Esophagus muscularis mucosa (tissue), 4 donors: ENCODE measurements around the gene EIF2A. TPM values are rescaled to one million over a fixed set of nuclear protein-coding genes. Genes with fewer than 3 reads are reported as not detected.
"Not testable (repeated sequence)": the region's sequence is repeated elsewhere in the genome, so short reads cannot be mapped to it uniquely, and the experiment has no call there.

Experiments
- DNase-seq: peaks from one replicate; pipeline ENCODE4 v3.0.0-alpha.2; 2017; ENCODE audit errors: extremely low spot score
- H3K27ac ChIP-seq, 4 donors: fragments of 200-600 bp; sonication (generic); replicated peaks in 1 of 4; 1 replicate in 3 of 4; 2 replicates in 1 of 4; pipeline ENCODE4 v1.5.1; 2016 to 2019; ENCODE audit warnings: mild to moderate bottlenecking in 1 of 4
- H3K27me3 ChIP-seq, 4 donors: fragments of 200-600 bp; sonication (generic); one replicate each; pipeline versions ENCODE4 v1.5.1 to v1.6.0; 2016 to 2019
- H3K36me3 ChIP-seq, 4 donors: fragments of 200-600 bp; sonication (generic); one replicate each; pipeline ENCODE4 v1.5.1; 2016 to 2019
- H3K4me1 ChIP-seq, 4 donors: fragments of 200-600 bp; sonication (generic); one replicate each; pipeline ENCODE4 v1.5.1; 2016 to 2019
- H3K4me3 ChIP-seq, 4 donors: fragments of 200-600 bp; sonication (generic); 1 replicate in 2 of 4; 2 replicates in 2 of 4; pipeline ENCODE4 v1.5.1; 2016 to 2019; ENCODE audit warnings: mild to moderate bottlenecking in 4 of 4, moderate library complexity in 1 of 4
- H3K9me3 ChIP-seq, 4 donors: fragments of 200-600 bp; sonication (generic); 1 replicate in 3 of 4; 2 replicates in 1 of 4; pipeline ENCODE4 v1.5.1; 2016 to 2019
- CTCF ChIP-seq, 3 experiments: fragments of 200-600 bp in 2 of 3; fragments of 450-650 bp in 1 of 3; sonication (generic) in 2 of 3; IDR thresholded peaks; one replicate each; pipeline ENCODE4 v1.5.1; 2017 to 2019; ENCODE audit warnings: antibody characterized with exemption in 3 of 3, mild to moderate bottlenecking in 2 of 3, moderate library complexity in 1 of 3
- EP300 ChIP-seq: sonication (generic); formaldehyde crosslinking; IDR thresholded peaks from one replicate; pipeline ENCODE4 v1.6.1; 2017; ENCODE audit warnings: antibody characterized with exemption
- POLR2A ChIP-seq: fragments of 450-650 bp; IDR thresholded peaks from one replicate; pipeline ENCODE4 v1.6.1; 2017; ENCODE audit warnings: antibody characterized with exemption, moderate library complexity, mild to moderate bottlenecking, low read depth
- POLR2AphosphoS5 ChIP-seq, 2 donors: sonication (generic); formaldehyde crosslinking; IDR thresholded peaks; one replicate each; pipeline ENCODE4 v1.6.1; 2017; ENCODE audit warnings: antibody characterized with exemption in 2 of 2
- WGBS: methylation state at CpG from one replicate; pipeline ENCODE4 v1.1.5; 2018; 5-methylcytosine and 5-hydroxymethylcytosine counted together
- intact Hi-C: fragments of 100-400 bp; cut with DNase I; formaldehyde crosslinking; loops from one replicate; pipeline ENCODE4 v1.15.1; 2023
- total RNA-seq, 4 donors: library from RNA; depleted of rRNA; stranded (reverse); fragments of >200 nt; gene quantifications; one replicate each; pipeline versions ENCODE4 v1.1.0 to v1.2.1, GENCODE V29; 2016

EIF2A gene
- total RNA-seq, 4 donors from 2014 or later: 113 to 176 (median 154) TPM

- no peaks in the 10 kb centered on the region for H3K4me1 ChIP-seq
- H3K36me3 ChIP-seq: no peaks in the 10 kb centered on the region
- H3K27ac ChIP-seq: no peak overlapping the region
- TF ChIP-seq EP300 (no peak), POLR2A (no peak), CTCF (IDR thresholded peaks at IDR 0.05) (no peak), POLR2AphosphoS5 (IDR thresholded peaks at IDR 0.05) (no peak)
- WGBS: 85% methylated on average over 4 of the region's 4 CpGs
- no peaks in the 10 kb centered on the region for H3K27me3 ChIP-seq
- no peaks in the 10 kb centered on the region for H3K9me3 ChIP-seq
- no peak for DNase-seq
- intact Hi-C loops: no loop called here
- H3K4me3 ChIP-seq: no peak overlapping the region
Measured at GRCh38 chr3:150594150-150594549, 47.6 kb downstream of the EIF2A start.

DNA sequence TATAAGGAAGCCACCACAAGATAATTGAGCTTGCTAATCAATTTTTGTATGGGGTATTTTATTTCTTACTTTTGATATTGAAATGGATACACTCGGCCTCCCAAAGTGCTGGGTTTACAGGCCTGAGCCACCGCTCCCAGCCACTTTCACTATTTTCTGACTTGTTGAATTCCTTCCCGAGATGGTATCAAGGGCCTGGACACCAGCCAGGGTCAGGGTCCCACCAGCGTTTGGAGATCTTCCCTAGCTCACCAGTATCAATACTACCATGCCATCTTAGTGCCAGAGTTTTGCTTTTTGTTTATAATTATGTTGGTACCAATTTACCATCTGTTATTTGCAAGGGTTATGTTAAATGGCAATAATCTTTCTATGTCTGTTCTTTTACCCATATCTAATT is 51.1 kb downstream of the EIF2A start:
- WGBS: 87% methylated on average over 4 of the region's 4 CpGs
- H3K4me1 ChIP-seq: peaks cover 7 to 16% (median 10%) of the 10 kb centered on the region in 4 donors
- H3K4me3 ChIP-seq: no peak overlapping the region
- DNase-seq: no peak
- no peak overlapping the region for H3K27ac ChIP-seq
- TF ChIP-seq EP300: no peak
- no peak for TF ChIP-seq CTCF (IDR thresholded peaks at IDR 0.05)
- TF ChIP-seq POLR2AphosphoS5 (IDR thresholded peaks at IDR 0.05): no peak
- TF ChIP-seq POLR2A: no peak
- intact Hi-C loops: no loop called here
- no peaks in the 10 kb centered on the region for H3K36me3 ChIP-seq
- no peaks in the 10 kb centered on the region for H3K27me3 ChIP-seq
- H3K9me3 ChIP-seq: no peaks in the 10 kb centered on the region

- DNase-seq: no peak
- Histone ChIP-seq H3K27me3 (no peaks in the 10 kb centered on the region), H3K36me3 (no peaks in the 10 kb centered on the region), H3K4me3 (no peak overlapping the region), H3K27ac (no peak overlapping the region), H3K4me1 (peaks cover 15 to 26% (median 18%) of the 10 kb centered on the region in 4 donors), H3K9me3 (no peaks in the 10 kb centered on the region)
- WGBS: 72% methylated on average over 4 of the region's 4 CpGs
- intact Hi-C loops: loop anchor here (5.0 kb wide), 2 partner anchors 52 to 103 kb away; partner anchors contain the start of genes EIF2A, ERICH6 and SERP1
- TF ChIP-seq EP300 (no peak), CTCF (IDR thresholded peaks at IDR 0.05) (no peak), POLR2A (no peak), POLR2AphosphoS5 (IDR thresholded peaks at IDR 0.05) (no peak)
Measured at GRCh38 chr3:150599611-150600297, 53.2 kb downstream of the EIF2A start.

GRCh38 chr3:150600647-150601530 is 54.3 kb downstream of the EIF2A start:
- not testable (repeated sequence) for H3K9me3 ChIP-seq, H3K27ac ChIP-seq, DNase-seq, H3K4me3 ChIP-seq, H3K36me3 ChIP-seq, H3K27me3 ChIP-seq
- intact Hi-C loops: loop anchor here (5.0 kb wide), 2 partner anchors 54 to 101 kb away; partner anchors contain the start of genes EIF2A, ERICH6 and SERP1
- 93% methylated on average over 13 of the region's 13 CpGs for WGBS
- peaks cover 20 to 38% (median 29%) of the 10 kb centered on the region in 4 donors for H3K4me1 ChIP-seq
